Lower leg skin (tissue), 3 donors: Measurements from ENCODE around the gene DLGAP1.

ENCODE experiments used
- CTCF ChIP-seq, 3 donors: fragments of 450-650 bp; IDR thresholded peaks; one replicate each; pipeline ENCODE4 v1.5.1; 2016; ENCODE audit warnings: antibody characterized with exemption in 3 of 3, mild to moderate bottlenecking in 3 of 3, moderate library complexity in 2 of 3
- POLR2A ChIP-seq, 2 donors: fragments of 450-650 bp; IDR thresholded peaks; one replicate each; pipeline ENCODE4 v1.6.1; 2016 to 2017; ENCODE audit warnings: antibody characterized with exemption in 2 of 2, mild to moderate bottlenecking in 1 of 2, moderate library complexity in 1 of 2

DNA sequence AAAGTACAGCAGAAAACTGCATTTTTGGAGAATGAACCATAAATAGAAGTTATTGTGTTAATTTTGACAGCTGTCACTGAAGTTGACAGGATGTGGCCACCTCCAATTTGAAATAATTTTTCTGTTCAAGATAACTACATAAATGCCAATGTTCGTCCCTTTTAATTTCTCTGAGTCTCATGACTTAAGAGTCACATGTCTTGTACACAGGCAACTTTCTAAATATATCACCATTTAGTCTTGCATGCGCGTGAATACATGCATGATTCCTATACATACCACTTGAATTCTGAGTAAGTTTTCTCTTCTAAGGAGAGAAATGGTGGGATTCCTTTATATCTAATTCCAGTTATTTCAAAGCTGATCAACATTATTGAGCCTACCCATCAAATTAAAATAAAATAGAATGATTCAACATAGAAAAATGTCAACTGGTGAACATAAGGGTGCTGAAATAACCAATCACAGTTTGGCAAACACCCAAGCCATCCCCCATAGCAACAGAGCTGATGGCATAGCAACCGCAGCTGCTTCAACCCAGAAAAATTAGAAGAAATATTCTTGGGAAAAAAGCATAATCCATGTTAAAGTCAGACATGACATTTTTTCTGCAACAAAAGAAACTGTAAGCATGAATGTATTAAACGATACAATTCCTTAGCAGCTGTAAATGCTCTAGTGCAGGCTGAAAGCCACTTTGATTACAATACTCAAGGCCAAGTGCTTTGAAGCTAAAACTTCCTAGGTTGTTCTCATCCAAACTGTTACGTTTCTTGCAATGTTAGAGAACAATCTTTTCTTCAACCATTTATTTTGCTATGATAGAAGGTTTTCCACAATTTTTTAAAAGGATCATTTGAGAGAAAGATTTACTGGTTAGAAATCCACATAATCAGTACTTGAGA lies 282.7 kb downstream of the DLGAP1 start:
- TF ChIP-seq CTCF (IDR thresholded peaks at IDR 0.05) (no peak), POLR2A (IDR thresholded peaks at IDR 0.05) (no peak)
